ENCODE results near the gene CTIF.

The CTIF gene

DNA sequence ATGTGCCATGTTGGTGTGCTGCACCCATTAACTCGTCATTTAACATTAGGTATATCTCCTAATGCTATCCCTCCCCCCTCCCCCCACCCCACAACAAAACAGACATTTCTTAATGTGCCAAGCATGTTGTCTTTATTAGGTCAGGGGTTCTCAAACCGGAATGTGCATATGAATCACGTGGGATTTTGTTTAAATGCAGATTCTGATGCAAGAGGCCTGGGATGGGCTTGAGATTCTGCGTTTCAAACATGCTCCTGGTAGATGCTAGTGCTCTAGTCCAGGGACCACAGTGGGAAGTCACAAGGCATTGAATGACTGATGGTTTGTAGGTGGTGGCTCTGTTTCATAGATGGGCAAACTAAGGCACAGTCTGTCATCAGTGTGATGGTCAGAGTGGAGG lies 227.2 kb downstream of the CTIF start:
- Histone ChIP-seq H3K27ac (ENCODE audit: low read depth, low read length) (no peak overlapping the region), H3K9me3 (ENCODE audit: control insufficient read depth in 1 of 2, low read length in 2 of 2) (no peaks in the 10 kb centered on the region), H3K27me3 (ENCODE audit: control insufficient read depth in 1 of 2, insufficient read depth in 2 of 2, low read length in 2 of 2) (no peaks in the 10 kb centered on the region), H3K9ac (ENCODE audit: low read depth in 1 of 2, low read length in 2 of 2) (no peak overlapping the region), H3K4me3 (ENCODE audit: low read depth in 1 of 2, low read length in 2 of 2) (no peak overlapping the region), H3K4me1 (ENCODE audit: control insufficient read depth in 1 of 2, insufficient read depth in 2 of 2, low read length in 2 of 2) (peaks cover 0 to 16% of the 10 kb centered on the region in 2 donors), H3K36me3 (ENCODE audit: control insufficient read depth in 1 of 2, insufficient read depth in 2 of 2, low read length in 2 of 2) (peaks cover 0 to 6% of the 10 kb centered on the region in 2 donors)

DNA sequence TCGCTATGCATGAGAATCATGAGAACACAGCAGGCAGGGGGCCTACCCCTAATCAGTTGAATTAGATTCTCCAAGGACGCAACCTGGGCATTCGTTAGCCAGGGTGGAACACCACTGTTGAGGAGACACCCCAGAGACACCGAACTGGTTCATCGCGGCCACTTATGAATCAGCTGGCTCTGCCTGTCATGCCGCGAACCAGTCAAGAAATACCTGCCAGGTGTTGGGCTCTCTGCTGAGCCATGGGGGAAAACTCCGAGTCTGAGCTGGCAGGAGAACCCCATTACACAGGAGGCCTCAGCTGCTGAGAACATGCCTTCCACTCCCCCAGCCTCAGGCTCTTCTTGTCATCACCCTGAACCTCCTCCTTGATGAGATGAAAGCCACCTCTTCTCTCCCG lies 227.7 kb downstream of the CTIF start:
- Histone ChIP-seq H3K9ac (ENCODE audit: low read depth in 1 of 2, low read length in 2 of 2) (no peak overlapping the region), H3K27me3 (ENCODE audit: control insufficient read depth in 1 of 2, insufficient read depth in 2 of 2, low read length in 2 of 2) (no peaks in the 10 kb centered on the region), H3K36me3 (ENCODE audit: control insufficient read depth in 1 of 2, insufficient read depth in 2 of 2, low read length in 2 of 2) (peaks cover 0 to 6% of the 10 kb centered on the region in 2 donors), H3K4me1 (ENCODE audit: control insufficient read depth in 1 of 2, insufficient read depth in 2 of 2, low read length in 2 of 2) (peaks cover 0 to 11% of the 10 kb centered on the region in 2 donors), H3K4me3 (ENCODE audit: low read depth in 1 of 2, low read length in 2 of 2) (no peak overlapping the region), H3K27ac (ENCODE audit: low read depth, low read length) (no peak overlapping the region), H3K9me3 (ENCODE audit: control insufficient read depth in 1 of 2, low read length in 2 of 2) (no peaks in the 10 kb centered on the region)

DNA sequence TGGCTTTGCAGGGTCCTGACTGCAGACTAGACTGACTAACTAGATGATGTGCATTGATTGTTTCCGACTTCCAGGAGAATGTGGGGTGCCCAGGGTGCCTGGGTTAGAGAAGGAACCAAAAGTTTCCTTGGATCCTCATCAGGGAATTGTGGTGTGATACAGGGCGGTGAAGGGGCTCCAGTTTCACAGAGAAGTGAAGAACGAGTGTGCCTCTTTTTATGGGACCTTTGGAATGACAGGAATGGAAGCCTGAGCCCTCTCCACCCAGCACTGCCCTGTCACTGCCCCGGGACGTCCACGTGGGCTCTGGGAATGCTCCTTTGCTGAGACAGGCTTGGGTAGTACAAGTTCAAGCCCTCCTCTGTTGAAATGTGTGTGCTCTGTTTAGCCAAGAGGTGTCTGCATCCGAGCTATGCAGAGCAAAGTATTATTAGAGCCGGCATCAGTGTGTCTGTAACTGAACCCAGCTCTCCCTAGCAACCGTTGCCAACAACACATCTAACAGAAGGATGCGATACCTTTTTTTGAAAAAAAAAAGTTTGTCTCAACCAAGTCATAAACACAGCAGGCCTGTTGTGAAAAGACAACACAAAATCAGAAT lies 228.4 kb downstream of the CTIF start:
- Histone ChIP-seq H3K27ac (ENCODE audit: low read depth, low read length) (no peak overlapping the region), H3K9me3 (ENCODE audit: control insufficient read depth in 1 of 2, low read length in 2 of 2) (no peaks in the 10 kb centered on the region), H3K4me1 (ENCODE audit: control insufficient read depth in 1 of 2, insufficient read depth in 2 of 2, low read length in 2 of 2) (peaks cover 0 to 8% of the 10 kb centered on the region in 2 donors), H3K36me3 (ENCODE audit: control insufficient read depth in 1 of 2, insufficient read depth in 2 of 2, low read length in 2 of 2) (peaks cover 0 to 1% of the 10 kb centered on the region in 2 donors), H3K4me3 (ENCODE audit: low read depth in 1 of 2, low read length in 2 of 2) (no peak overlapping the region), H3K9ac (ENCODE audit: low read depth in 1 of 2, low read length in 2 of 2) (no peak overlapping the region), H3K27me3 (ENCODE audit: control insufficient read depth in 1 of 2, insufficient read depth in 2 of 2, low read length in 2 of 2) (no peaks in the 10 kb centered on the region)

DNA sequence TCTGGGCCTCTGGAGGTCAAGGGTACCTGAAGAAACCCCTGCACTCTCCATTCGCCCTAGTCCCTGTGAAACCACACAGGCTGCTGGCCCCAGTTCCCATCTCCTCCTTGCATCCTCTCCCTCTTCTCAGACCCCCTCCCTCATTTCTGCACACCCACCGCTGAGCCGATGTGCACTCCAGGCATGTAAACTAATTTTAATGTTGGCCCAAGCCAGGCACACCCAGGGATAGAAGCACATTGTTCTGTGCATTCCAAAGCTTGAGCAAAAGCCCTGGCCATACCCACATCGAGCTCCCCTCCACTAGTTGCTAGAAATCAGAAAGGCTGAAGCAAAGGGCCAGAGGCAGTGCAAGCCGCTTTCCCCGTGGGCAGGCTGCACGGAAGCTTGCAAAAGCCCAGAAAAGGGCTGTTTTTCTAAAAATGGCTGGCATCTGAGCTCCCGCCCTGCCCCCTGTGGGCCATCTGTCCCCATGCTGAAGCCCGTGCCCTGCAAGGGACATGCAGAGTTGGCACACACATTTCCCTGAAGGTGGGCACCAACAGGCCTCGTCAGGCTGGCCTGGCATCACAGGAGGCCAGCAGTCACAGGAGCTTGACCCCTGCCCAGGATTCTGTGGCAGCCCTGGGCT lies 230.3 kb downstream of the CTIF start:
- H3K27ac ChIP-seq (ENCODE audit: low read depth, low read length): no peak overlapping the region
- H3K4me1 ChIP-seq (ENCODE audit: control insufficient read depth in 1 of 2, insufficient read depth in 2 of 2, low read length in 2 of 2): peaks cover 0 to 6% of the 10 kb centered on the region in 2 donors
- no peaks in the 10 kb centered on the region for H3K36me3 ChIP-seq (ENCODE audit: control insufficient read depth in 1 of 2, insufficient read depth in 2 of 2, low read length in 2 of 2)
- no peak overlapping the region for H3K9ac ChIP-seq (ENCODE audit: low read depth in 1 of 2, low read length in 2 of 2)
- no peaks in the 10 kb centered on the region for H3K9me3 ChIP-seq (ENCODE audit: control insufficient read depth in 1 of 2, low read length in 2 of 2)
- H3K4me3 ChIP-seq (ENCODE audit: low read depth in 1 of 2, low read length in 2 of 2): no peak overlapping the region
- H3K27me3 ChIP-seq (ENCODE audit: control insufficient read depth in 1 of 2, insufficient read depth in 2 of 2, low read length in 2 of 2): no peaks in the 10 kb centered on the region

- H3K4me3 ChIP-seq (ENCODE audit: low read depth in 1 of 2, low read length in 2 of 2): no peak overlapping the region
- no peaks in the 10 kb centered on the region for H3K9me3 ChIP-seq (ENCODE audit: control insufficient read depth in 1 of 2, low read length in 2 of 2)
- no peaks in the 10 kb centered on the region for H3K27me3 ChIP-seq (ENCODE audit: control insufficient read depth in 1 of 2, insufficient read depth in 2 of 2, low read length in 2 of 2)
- no peak overlapping the region for H3K9ac ChIP-seq (ENCODE audit: low read depth in 1 of 2, low read length in 2 of 2)
- H3K27ac ChIP-seq (ENCODE audit: low read depth, low read length): no peak overlapping the region
- peaks cover 0 to 6% of the 10 kb centered on the region in 2 donors for H3K4me1 ChIP-seq (ENCODE audit: control insufficient read depth in 1 of 2, insufficient read depth in 2 of 2, low read length in 2 of 2)
- no peaks in the 10 kb centered on the region for H3K36me3 ChIP-seq (ENCODE audit: control insufficient read depth in 1 of 2, insufficient read depth in 2 of 2, low read length in 2 of 2)
These were observed 231.4 kb downstream of the CTIF start for GRCh38 chr18:48770243-48770642.

- Histone ChIP-seq H3K27ac (ENCODE audit: low read depth, low read length) (no peak overlapping the region), H3K9me3 (ENCODE audit: control insufficient read depth in 1 of 2, low read length in 2 of 2) (no peaks in the 10 kb centered on the region), H3K4me1 (ENCODE audit: control insufficient read depth in 1 of 2, insufficient read depth in 2 of 2, low read length in 2 of 2) (peaks cover 5 to 18% of the 10 kb centered on the region in 2 donors), H3K9ac (ENCODE audit: low read depth in 1 of 2, low read length in 2 of 2) (no peak overlapping the region), H3K36me3 (ENCODE audit: control insufficient read depth in 1 of 2, insufficient read depth in 2 of 2, low read length in 2 of 2) (no peaks in the 10 kb centered on the region), H3K27me3 (ENCODE audit: control insufficient read depth in 1 of 2, insufficient read depth in 2 of 2, low read length in 2 of 2) (no peaks in the 10 kb centered on the region), H3K4me3 (ENCODE audit: low read depth in 1 of 2, low read length in 2 of 2) (no peak overlapping the region)
These were observed 233.0 kb downstream of the CTIF start for GRCh38 chr18:48771641-48772375.

DNA sequence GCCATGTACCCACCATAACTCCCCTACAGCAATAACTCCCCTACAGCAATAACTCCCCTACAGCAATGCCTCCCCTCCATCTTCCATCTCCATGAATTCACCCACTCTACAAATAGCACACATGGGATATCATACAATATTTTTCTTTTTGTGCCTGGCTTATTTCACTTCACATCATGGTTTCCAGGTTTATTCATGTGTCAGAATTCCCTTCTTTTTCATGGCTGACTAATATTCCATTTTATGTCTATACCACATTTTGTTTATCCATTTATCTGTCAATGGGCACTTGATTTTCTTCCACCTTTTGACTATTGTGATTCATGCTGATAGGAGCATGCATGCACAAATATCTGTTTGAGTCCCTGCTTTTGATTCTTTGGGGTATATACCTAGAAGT lies 233.6 kb downstream of the CTIF start:
- no peaks in the 10 kb centered on the region for H3K9me3 ChIP-seq (ENCODE audit: control insufficient read depth in 1 of 2, low read length in 2 of 2)
- H3K36me3 ChIP-seq (ENCODE audit: control insufficient read depth in 1 of 2, insufficient read depth in 2 of 2, low read length in 2 of 2): no peaks in the 10 kb centered on the region
- peaks cover 6 to 18% of the 10 kb centered on the region in 2 donors for H3K4me1 ChIP-seq (ENCODE audit: control insufficient read depth in 1 of 2, insufficient read depth in 2 of 2, low read length in 2 of 2)
- H3K27me3 ChIP-seq (ENCODE audit: control insufficient read depth in 1 of 2, insufficient read depth in 2 of 2, low read length in 2 of 2): no peaks in the 10 kb centered on the region
- no peak overlapping the region for H3K4me3 ChIP-seq (ENCODE audit: low read depth in 1 of 2, low read length in 2 of 2)
- no peak overlapping the region for H3K27ac ChIP-seq (ENCODE audit: low read depth, low read length)
- no peak overlapping the region for H3K9ac ChIP-seq (ENCODE audit: low read depth in 1 of 2, low read length in 2 of 2)

DNA sequence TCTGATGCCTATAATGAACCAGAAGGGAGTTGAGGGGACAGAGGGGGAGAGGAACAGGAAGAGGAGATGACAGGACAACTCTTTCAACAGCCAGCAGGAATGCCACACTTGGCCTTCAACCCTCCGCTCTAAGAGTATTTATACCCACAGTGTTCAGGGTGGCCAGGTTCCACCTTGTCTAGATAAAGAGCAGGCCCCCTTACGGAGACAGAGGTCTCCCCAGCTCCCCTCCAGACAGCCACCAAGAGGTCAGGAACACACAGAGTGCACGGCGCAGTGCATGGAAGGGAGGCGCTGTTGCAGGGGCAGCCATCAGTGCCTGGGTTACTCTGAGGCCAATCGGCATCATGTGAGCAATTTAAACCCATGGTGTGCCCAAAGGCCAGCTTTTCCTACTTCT lies 235.0 kb downstream of the CTIF start:
- Histone ChIP-seq H3K9ac (ENCODE audit: low read depth in 1 of 2, low read length in 2 of 2) (no peak overlapping the region), H3K4me1 (ENCODE audit: control insufficient read depth in 1 of 2, insufficient read depth in 2 of 2, low read length in 2 of 2) (peaks cover 13 to 31% of the 10 kb centered on the region in 2 donors), H3K27ac (ENCODE audit: low read depth, low read length) (no peak overlapping the region)

DNA sequence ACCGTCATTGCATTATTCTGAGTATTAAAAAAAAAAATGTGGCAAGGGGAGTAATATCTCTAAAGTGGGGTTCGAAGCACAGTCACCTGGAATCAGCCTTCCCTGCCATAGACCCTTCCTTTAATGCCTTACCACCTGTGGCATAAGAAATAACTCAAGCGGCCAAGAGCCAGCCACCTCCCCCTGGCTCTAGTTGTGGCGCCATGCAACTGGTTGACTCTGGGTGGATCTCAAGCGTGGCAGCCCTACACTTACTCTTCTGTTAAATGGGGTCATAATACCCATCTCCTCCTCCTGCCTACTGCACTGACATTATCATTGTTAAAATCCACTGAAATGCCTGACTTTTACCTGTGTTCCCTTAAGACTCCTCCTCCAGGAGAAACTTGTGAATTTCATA lies 236.1 kb downstream of the CTIF start:
- Histone ChIP-seq H3K27ac (ENCODE audit: low read depth, low read length) (no peak overlapping the region), H3K9ac (ENCODE audit: low read depth in 1 of 2, low read length in 2 of 2) (no peak overlapping the region), H3K27me3 (ENCODE audit: control insufficient read depth in 1 of 2, insufficient read depth in 2 of 2, low read length in 2 of 2) (no peaks in the 10 kb centered on the region), H3K4me3 (ENCODE audit: low read depth in 1 of 2, low read length in 2 of 2) (no peak overlapping the region), H3K4me1 (ENCODE audit: control insufficient read depth in 1 of 2, insufficient read depth in 2 of 2, low read length in 2 of 2) (peaks cover 13 to 34% of the 10 kb centered on the region in 2 donors), H3K9me3 (ENCODE audit: control insufficient read depth in 1 of 2, low read length in 2 of 2) (no peaks in the 10 kb centered on the region), H3K36me3 (ENCODE audit: control insufficient read depth in 1 of 2, insufficient read depth in 2 of 2, low read length in 2 of 2) (no peaks in the 10 kb centered on the region)

More for the DNA sequence above, 235.0 kb downstream of the CTIF start:
- Histone ChIP-seq H3K4me3 (ENCODE audit: low read depth in 1 of 2, low read length in 2 of 2) (no peak overlapping the region), H3K9me3 (ENCODE audit: control insufficient read depth in 1 of 2, low read length in 2 of 2) (no peaks in the 10 kb centered on the region), H3K36me3 (ENCODE audit: control insufficient read depth in 1 of 2, insufficient read depth in 2 of 2, low read length in 2 of 2) (no peaks in the 10 kb centered on the region), H3K27me3 (ENCODE audit: control insufficient read depth in 1 of 2, insufficient read depth in 2 of 2, low read length in 2 of 2) (no peaks in the 10 kb centered on the region)

DNA sequence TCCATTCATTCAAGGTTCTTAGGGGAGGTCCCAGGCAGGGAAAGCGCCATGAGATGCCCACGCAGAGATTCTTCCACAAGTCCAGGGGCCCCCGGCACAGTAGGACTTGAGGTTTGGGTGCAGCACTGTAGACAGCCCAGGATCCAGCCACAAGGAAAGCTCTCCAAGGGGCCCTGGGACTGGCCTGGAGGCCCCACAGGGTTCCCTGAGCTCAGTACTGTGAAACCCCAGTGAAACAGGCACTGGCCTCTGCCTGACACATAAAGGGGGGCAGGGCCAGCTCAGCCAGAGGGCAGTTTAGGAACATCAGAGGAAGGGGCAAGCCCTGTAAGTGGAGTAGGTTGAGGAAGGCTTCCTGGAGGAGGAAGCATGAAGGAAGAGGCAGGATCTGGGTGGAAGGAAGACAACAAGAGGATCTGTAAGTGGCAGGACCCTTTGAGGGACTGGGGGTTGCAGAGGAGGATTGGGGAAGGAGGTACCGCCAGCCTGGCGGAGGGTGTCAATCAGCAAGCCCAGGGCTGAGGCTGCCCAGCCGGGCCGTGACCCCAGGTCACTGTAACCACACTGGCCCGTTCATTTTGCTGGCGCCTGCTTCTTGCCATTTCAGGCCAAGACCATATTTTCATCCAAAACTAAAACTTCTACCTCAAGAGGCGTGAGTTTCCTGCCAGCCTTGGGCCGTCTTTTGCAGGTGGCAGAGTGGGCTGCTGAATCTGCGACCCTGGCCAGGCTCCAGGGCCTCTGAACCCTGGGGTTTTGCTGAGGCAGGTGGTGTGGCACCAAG lies 236.7 kb downstream of the CTIF start:
- Histone ChIP-seq H3K27me3 (ENCODE audit: control insufficient read depth in 1 of 2, insufficient read depth in 2 of 2, low read length in 2 of 2) (no peaks in the 10 kb centered on the region), H3K4me1 (ENCODE audit: control insufficient read depth in 1 of 2, insufficient read depth in 2 of 2, low read length in 2 of 2) (peaks cover 14 to 39% of the 10 kb centered on the region in 2 donors), H3K4me3 (ENCODE audit: low read depth in 1 of 2, low read length in 2 of 2) (no peak overlapping the region), H3K9ac (ENCODE audit: low read depth in 1 of 2, low read length in 2 of 2) (no peak overlapping the region), H3K9me3 (ENCODE audit: control insufficient read depth in 1 of 2, low read length in 2 of 2) (no peaks in the 10 kb centered on the region), H3K27ac (ENCODE audit: low read depth, low read length) (no peak overlapping the region), H3K36me3 (ENCODE audit: control insufficient read depth in 1 of 2, insufficient read depth in 2 of 2, low read length in 2 of 2) (no peaks in the 10 kb centered on the region)
